ENCODE measurements around the gene CEP128. TPM values are rescaled to one million over a fixed set of nuclear protein-coding genes. Genes with fewer than 3 reads are reported as not detected.
"Not testable (repeated sequence)": the region's sequence is repeated elsewhere in the genome, so short reads cannot be mapped to it uniquely, and the experiment has no call there.

The CEP128 gene
- total RNA-seq, 1 donor from 2014 or later = 18.2 TPM

DNA sequence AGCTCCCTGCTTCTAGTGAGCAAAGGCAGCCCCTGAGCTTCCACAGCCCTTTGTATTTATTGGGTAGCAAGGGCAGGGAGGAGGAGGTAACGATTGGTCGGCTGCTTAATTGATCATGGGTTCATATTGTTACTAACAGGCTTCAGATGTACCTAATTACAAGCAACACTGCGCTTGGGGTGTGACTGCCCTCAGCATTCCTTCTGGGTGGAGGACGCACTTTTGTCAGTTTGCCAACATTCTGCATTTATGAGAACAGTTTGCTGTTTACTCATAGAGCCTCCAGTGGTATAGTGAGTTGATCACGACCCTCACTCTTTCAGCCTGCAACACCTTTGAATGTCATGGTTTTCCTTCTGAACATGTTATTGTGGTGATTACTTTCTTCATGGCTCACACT is 23.5 kb upstream of the CEP128 start:
- H3K27ac Mint-ChIP-seq = no peak overlapping the region
- peaks cover 6% of the 10 kb centered on the region for H3K27me3 Mint-ChIP-seq (ENCODE audit: insufficient read depth)
- H3K4me1 Mint-ChIP-seq (ENCODE audit: low read depth) = peaks cover 15% of the 10 kb centered on the region
- intact Hi-C loops (cut with micrococcal nuclease) = no loop called here
- peaks cover 15% of the 10 kb centered on the region for H3K36me3 Mint-ChIP-seq (ENCODE audit: low read depth)
- DNase-seq (ENCODE audit: low spot score) = no peak
- H3K4me3 Mint-ChIP-seq = no peak overlapping the region
- H3K9me3 Mint-ChIP-seq = no peaks in the 10 kb centered on the region

DNA sequence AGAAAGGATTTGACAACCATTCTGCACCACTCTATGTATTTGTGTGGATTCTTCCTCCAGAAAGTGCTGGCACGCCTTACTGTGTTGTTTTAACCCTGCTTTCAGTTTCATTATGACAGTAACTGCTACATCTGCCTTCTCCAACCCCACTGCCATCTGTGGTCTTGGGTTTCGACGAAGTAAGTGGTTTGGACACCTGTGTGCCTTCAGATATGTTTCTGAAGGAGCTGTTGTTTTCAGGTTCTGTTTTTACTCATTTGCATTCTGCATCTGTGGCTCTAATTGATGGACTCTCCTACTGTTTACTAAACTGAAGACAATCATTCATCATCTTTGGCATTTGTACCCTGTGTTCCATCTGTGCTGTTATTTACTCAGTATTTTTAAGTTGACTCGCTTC is 18.0 kb upstream of the CEP128 start:
- Mint-ChIP-seq H3K4me1 (ENCODE audit: low read depth) (peaks cover 68% of the 10 kb centered on the region), H3K4me3 (peak overlapping the region; percentile 53), H3K27me3 (ENCODE audit: insufficient read depth) (peaks cover 12% of the 10 kb centered on the region)

DNA sequence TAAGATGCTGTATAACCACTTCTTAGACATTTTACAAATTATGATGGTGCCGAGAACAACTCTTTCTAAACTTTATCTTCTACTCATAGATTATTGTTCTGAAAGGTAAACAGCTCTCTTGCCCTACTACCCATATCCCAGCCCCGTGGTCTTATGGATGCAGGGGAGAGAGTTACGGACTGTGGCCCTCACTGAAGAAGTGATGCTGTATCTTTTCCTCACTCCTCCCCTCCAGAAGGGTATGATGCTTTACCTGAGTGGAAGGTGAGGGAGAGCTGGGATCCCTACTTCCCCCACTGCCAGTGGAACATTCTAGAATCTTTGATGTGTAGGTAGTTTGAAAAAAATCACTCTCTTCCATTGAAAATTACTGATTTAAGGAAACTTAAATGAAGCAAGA is 17.4 kb upstream of the CEP128 start:
- H3K27ac Mint-ChIP-seq = peak overlapping the region; percentile 87
- no peaks in the 10 kb centered on the region for H3K9me3 Mint-ChIP-seq
- intact Hi-C loops (cut with micrococcal nuclease) = loop anchor here (1.0 kb wide), 8 partner anchors 14 to 372 kb away; no protein-coding TSS in a partner anchor
- peaks cover 69% of the 10 kb centered on the region for H3K4me1 Mint-ChIP-seq (ENCODE audit: low read depth)
- peaks cover 20% of the 10 kb centered on the region for H3K36me3 Mint-ChIP-seq (ENCODE audit: low read depth)
- DNase-seq (ENCODE audit: low spot score) = no peak
- no peak overlapping the region for H3K4me3 Mint-ChIP-seq
- H3K27me3 Mint-ChIP-seq (ENCODE audit: insufficient read depth) = peaks cover 10% of the 10 kb centered on the region

More for the DNA sequence above, 18.0 kb upstream of the CEP128 start:
- no peaks in the 10 kb centered on the region for H3K9me3 Mint-ChIP-seq
- peaks cover 20% of the 10 kb centered on the region for H3K36me3 Mint-ChIP-seq (ENCODE audit: low read depth)
- intact Hi-C loops (cut with micrococcal nuclease) = loop anchor here (1.0 kb wide), 8 partner anchors 14 to 372 kb away; no protein-coding TSS in a partner anchor
- H3K27ac Mint-ChIP-seq = peak overlapping the region; percentile 87
- peak; percentile 79 for DNase-seq (ENCODE audit: low spot score)

GRCh38 chr14:80958226-80958625 is 16.7 kb upstream of the CEP128 start:
- Mint-ChIP-seq H3K27ac (peak overlapping the region; percentile 81), H3K4me3 (peak overlapping the region; percentile 69), H3K36me3 (ENCODE audit: low read depth) (peaks cover 20% of the 10 kb centered on the region), H3K9me3 (no peaks in the 10 kb centered on the region), H3K4me1 (ENCODE audit: low read depth) (peaks cover 69% of the 10 kb centered on the region), H3K27me3 (ENCODE audit: insufficient read depth) (peaks cover 10% of the 10 kb centered on the region)
- intact Hi-C loops (cut with micrococcal nuclease) = no loop called here
- DNase-seq (ENCODE audit: low spot score) = no peak

DNA sequence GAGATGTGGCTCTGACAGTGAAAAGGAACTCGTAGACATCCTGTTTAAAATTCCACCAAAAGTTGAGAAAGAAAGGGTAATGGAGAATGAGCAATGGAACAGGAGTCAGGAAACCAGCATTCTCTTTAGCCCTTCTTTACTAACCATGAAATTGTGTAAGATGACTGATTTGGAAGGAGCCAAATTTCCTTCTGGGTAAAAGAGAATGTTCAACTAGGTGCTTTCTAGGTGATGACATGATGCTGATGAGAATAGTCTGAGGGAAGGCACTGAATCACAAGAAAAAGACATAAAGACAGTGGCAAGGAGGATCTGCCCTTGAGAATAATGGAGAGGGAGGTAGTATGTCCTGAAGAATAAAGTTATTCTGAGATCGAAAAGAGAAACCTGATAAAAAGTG is 16.1 kb upstream of the CEP128 start:
- intact Hi-C loops (cut with micrococcal nuclease) = no loop called here
- Mint-ChIP-seq H3K4me1 (ENCODE audit: low read depth) (peaks cover 69% of the 10 kb centered on the region), H3K4me3 (no peak overlapping the region), H3K27me3 (ENCODE audit: insufficient read depth) (peaks cover 16% of the 10 kb centered on the region), H3K9me3 (no peaks in the 10 kb centered on the region), H3K36me3 (ENCODE audit: low read depth) (peaks cover 17% of the 10 kb centered on the region), H3K27ac (no peak overlapping the region)
- DNase-seq (ENCODE audit: low spot score) = no peak

GRCh38 chr14:80956922-80957321 is 15.4 kb upstream of the CEP128 start:
- Mint-ChIP-seq H3K4me1 (ENCODE audit: low read depth) (peaks cover 69% of the 10 kb centered on the region), H3K9me3 (no peaks in the 10 kb centered on the region), H3K27ac (no peak overlapping the region), H3K27me3 (ENCODE audit: insufficient read depth) (peaks cover 19% of the 10 kb centered on the region), H3K4me3 (peak overlapping the region; percentile 65), H3K36me3 (ENCODE audit: low read depth) (peaks cover 12% of the 10 kb centered on the region)
- DNase-seq (ENCODE audit: low spot score) = no peak
- intact Hi-C loops (cut with micrococcal nuclease) = no loop called here

- Mint-ChIP-seq H3K27me3 (ENCODE audit: insufficient read depth) (peaks cover 22% of the 10 kb centered on the region), H3K27ac (no peak overlapping the region), H3K9me3 (no peaks in the 10 kb centered on the region), H3K4me1 (ENCODE audit: low read depth) (peaks cover 65% of the 10 kb centered on the region), H3K4me3 (peak overlapping the region; percentile 48), H3K36me3 (ENCODE audit: low read depth) (peaks cover 9% of the 10 kb centered on the region)
- DNase-seq (ENCODE audit: low spot score) = no peak
- intact Hi-C loops (cut with micrococcal nuclease) = no loop called here
These were observed 14.6 kb upstream of the CEP128 start for GRCh38 chr14:80956102-80956501.

GRCh38 chr14:80955416-80955941 is 13.9 kb upstream of the CEP128 start, which contains the start of gene TSHR:
TSS of gene TSHR (plus strand) at chr14:80955621. CDS start at chr14:80955681, 60 bp downstream.
- Mint-ChIP-seq H3K27ac (peak within 1 kb of the TSS; percentile 62), H3K27me3 (ENCODE audit: insufficient read depth) (peaks cover 25% of the 10 kb centered on the region), H3K4me3 (peak within 1 kb of the TSS; percentile 88), H3K4me1 (ENCODE audit: low read depth) (peaks cover 58% of the 10 kb centered on the region), H3K36me3 (ENCODE audit: low read depth) (peaks cover 9% of the 10 kb centered on the region), H3K9me3 (no peaks in the 10 kb centered on the region)
- intact Hi-C loops (cut with micrococcal nuclease) = loop anchor here (2.0 kb wide), 1 partner anchor 509 kb away; no protein-coding TSS in a partner anchor
- no peak for DNase-seq (ENCODE audit: low spot score)

DNA sequence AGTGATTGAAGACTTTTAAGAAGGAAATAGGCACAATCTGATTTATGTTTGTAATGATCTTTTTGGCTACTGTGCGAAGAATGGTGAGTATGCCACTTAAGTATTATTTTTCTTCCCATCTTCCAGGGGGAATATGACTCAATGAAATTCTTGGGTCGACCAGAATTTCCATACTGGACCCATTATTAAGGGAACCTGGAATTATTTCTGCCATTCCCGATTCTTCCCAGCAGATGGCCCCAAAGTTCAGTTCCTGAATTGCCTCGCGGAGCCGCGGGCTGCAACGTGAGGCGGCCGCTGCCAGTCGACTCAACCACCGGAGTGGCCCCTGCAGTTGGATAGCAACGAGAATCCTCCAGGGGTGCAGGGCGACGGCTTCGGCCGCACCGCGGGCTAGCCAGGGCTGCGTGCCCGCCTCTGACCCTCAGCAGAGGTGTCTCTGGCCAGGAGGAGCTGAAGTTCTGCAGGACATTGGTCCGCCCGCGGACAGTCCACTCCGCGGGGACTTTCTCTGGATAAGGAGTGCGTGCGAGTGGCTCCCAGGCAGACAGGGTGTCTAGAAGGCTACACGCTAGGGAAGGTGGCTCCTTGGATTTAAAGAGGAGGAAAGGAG is 13.3 kb upstream of the CEP128 start:
- peak; percentile 67 for DNase-seq (ENCODE audit: low spot score)
- Mint-ChIP-seq H3K9me3 (no peaks in the 10 kb centered on the region), H3K27ac (peak overlapping the region; percentile 62), H3K36me3 (ENCODE audit: low read depth) (peaks cover 9% of the 10 kb centered on the region), H3K4me3 (peak overlapping the region; percentile 88), H3K27me3 (ENCODE audit: insufficient read depth) (peaks cover 29% of the 10 kb centered on the region), H3K4me1 (ENCODE audit: low read depth) (peaks cover 52% of the 10 kb centered on the region)
- intact Hi-C loops (cut with micrococcal nuclease) = loop anchor here (1.0 to 5.0 kb wide), 5 partner anchors 13 to 510 kb away; partner anchors contain the start of gene CEP128

GRCh38 chr14:80953211-80953610 is 11.7 kb upstream of the CEP128 start:
- not testable (repeated sequence) for H3K36me3 Mint-ChIP-seq (ENCODE audit: low read depth); H3K9me3 Mint-ChIP-seq; H3K27ac Mint-ChIP-seq; DNase-seq (ENCODE audit: low spot score); H3K4me3 Mint-ChIP-seq
- H3K27me3 Mint-ChIP-seq (ENCODE audit: insufficient read depth) = peaks cover 37% of the 10 kb centered on the region
- H3K4me1 Mint-ChIP-seq (ENCODE audit: low read depth) = peaks cover 36% of the 10 kb centered on the region
- intact Hi-C loops (cut with micrococcal nuclease) = loop anchor here (5.0 kb wide), 1 partner anchor 109 kb away; no protein-coding TSS in a partner anchor

GRCh38 chr14:80951491-80951890 is 10.0 kb upstream of the CEP128 start:
- Mint-ChIP-seq H3K27me3 (ENCODE audit: insufficient read depth) (peaks cover 37% of the 10 kb centered on the region), H3K27ac (no peak overlapping the region), H3K9me3 (peaks cover 4% of the 10 kb centered on the region), H3K4me3 (no peak overlapping the region), H3K4me1 (ENCODE audit: low read depth) (peaks cover 25% of the 10 kb centered on the region), H3K36me3 (ENCODE audit: low read depth) (peaks cover 1% of the 10 kb centered on the region)
- no peak for DNase-seq (ENCODE audit: low spot score)
- intact Hi-C loops (cut with micrococcal nuclease) = loop anchor here (5.0 kb wide), 1 partner anchor 111 kb away; no protein-coding TSS in a partner anchor

GRCh38 chr14:80948291-80948690 is 6.8 kb upstream of the CEP128 start:
- peaks cover 10% of the 10 kb centered on the region for H3K4me1 Mint-ChIP-seq (ENCODE audit: low read depth)
- peaks cover 1% of the 10 kb centered on the region for H3K36me3 Mint-ChIP-seq (ENCODE audit: low read depth)
- intact Hi-C loops (cut with micrococcal nuclease) = no loop called here
- DNase-seq (ENCODE audit: low spot score) = no peak
- H3K27ac Mint-ChIP-seq = no peak overlapping the region
- peaks cover 7% of the 10 kb centered on the region for H3K9me3 Mint-ChIP-seq
- peaks cover 27% of the 10 kb centered on the region for H3K27me3 Mint-ChIP-seq (ENCODE audit: insufficient read depth)
- H3K4me3 Mint-ChIP-seq = no peak overlapping the region

DNA sequence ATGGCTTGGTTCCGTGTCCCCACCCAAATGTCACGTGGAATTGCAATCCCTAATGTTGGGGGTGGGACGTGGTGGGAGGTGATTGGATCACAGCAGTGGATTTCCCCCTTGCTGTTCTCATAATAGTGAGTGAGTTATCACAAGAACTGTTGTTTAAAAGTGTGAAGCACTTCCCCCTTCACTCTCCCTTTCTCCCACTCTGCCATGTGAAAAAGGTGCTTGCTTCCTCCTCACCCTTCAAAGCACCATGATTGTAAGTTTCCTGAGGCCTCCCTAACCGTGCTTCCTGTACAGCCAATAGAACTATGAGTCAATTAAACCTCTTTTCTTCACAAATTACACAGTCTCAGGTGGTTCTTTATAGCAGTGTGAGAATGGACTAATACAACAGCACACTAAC is 5.3 kb upstream of the CEP128 start:
- H3K4me3 Mint-ChIP-seq = no peak overlapping the region
- intact Hi-C loops (cut with micrococcal nuclease) = no loop called here
- H3K27ac Mint-ChIP-seq = no peak overlapping the region

More for the DNA sequence above, 5.3 kb upstream of the CEP128 start:
- H3K36me3 Mint-ChIP-seq (ENCODE audit: low read depth) = peaks cover 1% of the 10 kb centered on the region
- peaks cover 7% of the 10 kb centered on the region for H3K9me3 Mint-ChIP-seq
- H3K4me1 Mint-ChIP-seq (ENCODE audit: low read depth) = peaks cover 23% of the 10 kb centered on the region
- DNase-seq (ENCODE audit: low spot score) = no peak
- peaks cover 19% of the 10 kb centered on the region for H3K27me3 Mint-ChIP-seq (ENCODE audit: insufficient read depth)

All from activated T-helper 1 cell treated with anti-CD3 and anti-CD28 coated beads, Interleukin-12 subunit alpha, Interleukin-12 subunit beta, Interleukin-2, Interleukin-4 antibody, amounts not matched to agents 30 ng/mL and 10 ng/mL and 1 ng/mL, durations not matched to agents 14 hours and 24 hours and 36 hours (primary cell).